Measurements from ENCODE around the gene GPR180.

GRCh38 chr13:94579063-94579462 lies 22.6 kb upstream of the GPR180 start:
- no peak for TF ChIP-seq CTCF (IDR thresholded peaks at IDR 0.05)
- no peak for TF ChIP-seq POLR2A (IDR thresholded peaks at IDR 0.05)
- no peak for TF ChIP-seq POLR2AphosphoS5 (IDR thresholded peaks at IDR 0.05; ENCODE audit: insufficient read depth in 1 of 2, low read depth in 1 of 2)
